Measurements from ENCODE around the gene SLC39A5.
"Not testable (repeated sequence)": the region's sequence is repeated elsewhere in the genome, so short reads cannot be mapped to it uniquely, and the experiment has no call there.

The SLC39A5 gene

GRCh38 chr12:56278905-56279304, 49.1 kb downstream of the SLC39A5 start:
- no peak for DNase-seq (ENCODE audit: low spot score)

GRCh38 chr12:56280849-56281248, 51.0 kb downstream of the SLC39A5 start:
- DNase-seq (ENCODE audit: low spot score), result no peak

DNA sequence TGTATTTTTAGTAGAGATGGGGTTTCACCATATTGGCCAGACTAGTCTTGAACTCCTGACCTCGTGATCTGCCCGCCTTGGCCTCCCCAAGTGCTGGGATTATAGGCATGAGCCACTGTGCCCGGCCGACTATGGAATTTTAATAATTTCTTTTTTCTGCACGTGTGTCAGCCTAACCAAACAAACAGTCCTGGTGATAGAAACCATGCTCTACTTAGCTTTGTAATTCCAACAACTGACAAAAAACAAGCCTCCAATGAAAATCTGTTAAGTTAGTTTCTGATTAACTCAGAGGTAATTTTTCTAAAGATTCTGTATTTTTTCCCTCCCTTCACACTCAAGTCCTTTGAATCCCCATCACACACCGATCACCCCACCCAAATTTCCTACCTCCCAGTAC, 52.2 kb downstream of the SLC39A5 start:
- no peak for DNase-seq (ENCODE audit: low spot score)

GRCh38 chr12:56282579-56282978, 52.7 kb downstream of the SLC39A5 start:
- DNase-seq (ENCODE audit: low spot score), result no peak

DNA sequence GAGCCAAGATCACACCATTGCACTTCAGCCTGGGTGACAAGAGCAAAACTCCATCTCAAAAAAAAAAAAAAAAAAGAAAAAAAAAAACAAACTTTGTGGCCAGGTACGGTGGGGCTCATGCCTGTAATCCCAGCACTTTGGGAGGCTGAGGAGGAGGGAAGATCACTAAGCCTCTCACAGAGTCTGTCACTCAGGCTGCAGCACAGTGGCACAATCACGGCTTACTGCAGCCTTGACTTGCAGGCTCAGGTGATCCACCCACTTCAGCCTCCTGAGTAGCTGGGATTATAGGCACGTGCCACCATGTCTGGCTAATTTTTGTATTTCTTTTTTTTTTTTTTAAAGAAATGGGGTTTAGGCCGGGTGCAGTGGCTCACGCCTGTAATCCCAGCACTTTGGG, 54.4 kb downstream of the SLC39A5 start:
- not testable (repeated sequence) for DNase-seq (ENCODE audit: low spot score)

DNA sequence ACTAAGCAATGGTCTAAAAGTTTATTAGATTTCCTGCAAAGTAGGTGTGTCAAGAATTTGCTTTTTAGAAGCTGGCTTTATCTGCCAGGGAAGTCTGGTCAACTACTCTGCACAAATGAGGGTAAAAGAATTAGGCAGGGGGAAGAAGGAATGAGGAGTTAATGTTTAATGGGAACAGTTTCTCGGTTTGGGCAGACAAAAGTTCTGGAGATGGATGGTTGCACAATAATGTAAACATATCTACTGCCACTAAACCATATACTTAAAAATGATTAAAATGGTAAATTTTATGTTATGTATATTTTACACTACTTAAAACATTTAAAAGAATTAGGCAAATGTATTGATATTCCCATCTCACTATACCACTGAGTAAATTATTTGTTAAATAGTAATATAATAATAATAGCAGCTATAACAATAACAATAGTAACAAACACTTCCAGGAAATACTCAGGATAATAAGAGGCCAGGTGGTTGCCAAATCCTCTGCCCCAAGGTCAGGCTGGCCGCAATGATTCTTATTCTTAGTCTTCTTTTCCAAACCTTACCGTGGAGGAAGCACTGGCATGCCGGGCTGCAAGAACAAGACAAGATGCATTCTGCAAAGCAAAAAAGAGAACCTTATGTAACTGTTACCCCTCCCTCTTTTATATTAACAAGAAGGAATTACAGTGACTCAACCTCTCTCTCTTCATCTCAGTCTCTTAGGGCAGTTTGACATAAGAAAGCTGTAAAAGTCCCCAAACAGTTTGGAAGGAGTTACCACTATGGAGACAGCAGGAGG, 56.4 kb downstream of the SLC39A5 start:
- DNase-seq (ENCODE audit: low spot score), result no peak

Measured in AG08396 (cell line).